Panc1 (cell line): ENCODE data around the gene CHTF8. TPM values are rescaled to one million over a fixed set of nuclear protein-coding genes. Genes with fewer than 3 reads are reported as not detected.
A peak's percentile ranks its signal among the peaks of the same experiment; 100 is the strongest.

ENCODE experiments used
- ATAC-seq: fragments of 200-7000 bp; cut with Tn5 transposase; 2 replicates; pipeline ENCODE4 v1.9.1; 2020; ENCODE audit warnings: mild to moderate bottlenecking, moderate library complexity
- BruUV-seq: library from RNA; stranded (reverse); fragments of 400-500 nt; replicated peaks from 2 replicates; lab custom pipeline; 2021; lab: Mats Ljungman, UMichigan
- CTCF ChIA-PET: fragments of 300-600 bp; sonication (Branson Sonifier 250); formaldehyde crosslinking; loops from one replicate; lab custom pipeline; 2022; ENCODE audit warnings: antibody characterized with exemption; lab: Charles Lee
- POLR2A ChIA-PET: fragments of 300-600 bp; sonication (Branson Sonifier 250); formaldehyde crosslinking; loops from one replicate; lab custom pipeline; 2022; ENCODE audit warnings: antibody characterized with exemption; lab: Charles Lee
- DNase-seq: peaks from one replicate; pipeline ENCODE4 v3.0.0-alpha.2; 2010; ENCODE audit warnings: low read depth, low spot score
- H3K27ac ChIP-seq: 2 replicates; pipeline ENCODE4 v1.5.1; 2011; ENCODE audit warnings: mild to moderate bottlenecking, low read length, inconsistent platforms
- H3K27me3 ChIP-seq: fragments of 200-500 bp; sonication (Bioruptor generic); 2 replicates; pipeline ENCODE4 v1.6.0; 2014; ENCODE audit warnings: low read length, inconsistent platforms; ENCODE audit not compliant: control insufficient read depth, insufficient read depth
- H3K36me3 ChIP-seq: fragments of 200-500 bp; sonication (Bioruptor generic); 2 replicates; pipeline ENCODE4 v1.5.1; 2014; ENCODE audit warnings: inconsistent platforms, mild to moderate bottlenecking, low read length, moderate library complexity; ENCODE audit not compliant: control insufficient read depth, insufficient read depth
- H3K4me1 ChIP-seq: 2 replicates; pipeline ENCODE4 v1.5.1; 2011; ENCODE audit warnings: inconsistent platforms, mild to moderate bottlenecking, low read length, moderate library complexity; ENCODE audit not compliant: control insufficient read depth, insufficient read depth
- H3K4me3 ChIP-seq, 2 experiments: 2 replicates each; pipeline ENCODE4 v1.5.1; 2011 to 2012; ENCODE audit warnings: low read depth in 2 of 2, low read length in 2 of 2, mild to moderate bottlenecking in 2 of 2, inconsistent platforms in 1 of 2, moderate library complexity in 1 of 2
- H3K9me3 ChIP-seq: fragments of 200-500 bp; sonication (Bioruptor generic); 2 replicates; pipeline ENCODE4 v1.5.1; 2014; ENCODE audit warnings: low read depth, mild to moderate bottlenecking, inconsistent platforms, low read length, moderate library complexity; ENCODE audit not compliant: control insufficient read depth, insufficient read depth
- CTCF ChIP-seq: fragments of 450-650 bp; IDR thresholded peaks from 2 replicates; pipeline ENCODE4 v1.5.1; 2017; ENCODE audit warnings: mild to moderate bottlenecking
- POLR2AphosphoS5 ChIP-seq: IDR thresholded peaks from 2 replicates; pipeline ENCODE4 v1.6.1; 2012; ENCODE audit warnings: mild to moderate bottlenecking, low read depth, low read length, moderate library complexity
- SIN3A ChIP-seq: IDR thresholded peaks from 2 replicates; pipeline ENCODE4 v1.6.1; 2012; ENCODE audit warnings: low read depth, mild to moderate bottlenecking, low read length, moderate library complexity, borderline replicate concordance; ENCODE audit not compliant: insufficient read depth
- TCF7L2 ChIP-seq: IDR thresholded peaks from 2 replicates; pipeline ENCODE4 v1.6.1; 2011; ENCODE audit warnings: mild to moderate bottlenecking, low read depth, low read length, inconsistent platforms
- in situ Hi-C: cut with HindIII; loops from 2 replicates; pipeline ENCODE4 v1.10.0; 2016; ENCODE audit warnings: low sequenced_read_pairs, low pct_unique_long_range_greater_than_20kb
- intact Hi-C: fragments of 100-400 bp; cut with micrococcal nuclease; formaldehyde crosslinking; loops from one replicate; pipeline ENCODE4 v1.10.0; 2022; ENCODE audit not compliant: unreplicated experiment
- total RNA-seq: library from RNA; stranded (reverse); gene quantifications from one replicate; pipeline ENCODE4 v1.2.1, GENCODE V29; 2021; ENCODE audit not compliant: unreplicated experiment
- TF ChIP-seq, protein P1 (sequence below), 2 experiments: IDR thresholded peaks; 2 replicates each; pipeline ENCODE4 v1.6.1; 2011 to 2012; ENCODE audit warnings: low read depth in 2 of 2, control low read depth in 1 of 2, low read length in 1 of 2, mild to moderate bottlenecking in 1 of 2, moderate library complexity in 1 of 2; ENCODE audit not compliant: insufficient read depth in 1 of 2

The CHTF8 gene
- total RNA-seq, 1 experiment from 2014 or later = 116 TPM

- DNase-seq (no peak), ATAC-seq (peak; percentile 72; the same call in 1 of the 2 replicates)
- TF ChIP-seq, protein P1, sequence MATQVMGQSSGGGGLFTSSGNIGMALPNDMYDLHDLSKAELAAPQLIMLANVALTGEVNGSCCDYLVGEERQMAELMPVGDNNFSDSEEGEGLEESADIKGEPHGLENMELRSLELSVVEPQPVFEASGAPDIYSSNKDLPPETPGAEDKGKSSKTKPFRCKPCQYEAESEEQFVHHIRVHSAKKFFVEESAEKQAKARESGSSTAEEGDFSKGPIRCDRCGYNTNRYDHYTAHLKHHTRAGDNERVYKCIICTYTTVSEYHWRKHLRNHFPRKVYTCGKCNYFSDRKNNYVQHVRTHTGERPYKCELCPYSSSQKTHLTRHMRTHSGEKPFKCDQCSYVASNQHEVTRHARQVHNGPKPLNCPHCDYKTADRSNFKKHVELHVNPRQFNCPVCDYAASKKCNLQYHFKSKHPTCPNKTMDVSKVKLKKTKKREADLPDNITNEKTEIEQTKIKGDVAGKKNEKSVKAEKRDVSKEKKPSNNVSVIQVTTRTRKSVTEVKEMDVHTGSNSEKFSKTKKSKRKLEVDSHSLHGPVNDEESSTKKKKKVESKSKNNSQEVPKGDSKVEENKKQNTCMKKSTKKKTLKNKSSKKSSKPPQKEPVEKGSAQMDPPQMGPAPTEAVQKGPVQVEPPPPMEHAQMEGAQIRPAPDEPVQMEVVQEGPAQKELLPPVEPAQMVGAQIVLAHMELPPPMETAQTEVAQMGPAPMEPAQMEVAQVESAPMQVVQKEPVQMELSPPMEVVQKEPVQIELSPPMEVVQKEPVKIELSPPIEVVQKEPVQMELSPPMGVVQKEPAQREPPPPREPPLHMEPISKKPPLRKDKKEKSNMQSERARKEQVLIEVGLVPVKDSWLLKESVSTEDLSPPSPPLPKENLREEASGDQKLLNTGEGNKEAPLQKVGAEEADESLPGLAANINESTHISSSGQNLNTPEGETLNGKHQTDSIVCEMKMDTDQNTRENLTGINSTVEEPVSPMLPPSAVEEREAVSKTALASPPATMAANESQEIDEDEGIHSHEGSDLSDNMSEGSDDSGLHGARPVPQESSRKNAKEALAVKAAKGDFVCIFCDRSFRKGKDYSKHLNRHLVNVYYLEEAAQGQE (IDR thresholded peaks at IDR 0.05; ENCODE audit: insufficient read depth in 1 of 2, low read depth in 2 of 2, low read length in 1 of 2) = no peak
- TF ChIP-seq SIN3A = no peak
- H3K4me1 ChIP-seq = no peaks in the 10 kb centered on the region
- no peak overlapping the region for H3K27ac ChIP-seq
- no TSS peak for BruUV-seq
- intact Hi-C loops (no loop called here), in situ Hi-C loops (no loop called here)
- H3K9me3 ChIP-seq = no peaks in the 10 kb centered on the region
- ChIA-PET POLR2A (no interaction called here), CTCF (no interaction called here)
- H3K27me3 ChIP-seq = no peaks in the 10 kb centered on the region
- no peak overlapping the region for H3K4me3 ChIP-seq
- peaks cover 13% of the 10 kb centered on the region for H3K36me3 ChIP-seq
Measured at GRCh38 chr16:69143116-69143515, 10.7 kb upstream of the CHTF8 start.

DNA sequence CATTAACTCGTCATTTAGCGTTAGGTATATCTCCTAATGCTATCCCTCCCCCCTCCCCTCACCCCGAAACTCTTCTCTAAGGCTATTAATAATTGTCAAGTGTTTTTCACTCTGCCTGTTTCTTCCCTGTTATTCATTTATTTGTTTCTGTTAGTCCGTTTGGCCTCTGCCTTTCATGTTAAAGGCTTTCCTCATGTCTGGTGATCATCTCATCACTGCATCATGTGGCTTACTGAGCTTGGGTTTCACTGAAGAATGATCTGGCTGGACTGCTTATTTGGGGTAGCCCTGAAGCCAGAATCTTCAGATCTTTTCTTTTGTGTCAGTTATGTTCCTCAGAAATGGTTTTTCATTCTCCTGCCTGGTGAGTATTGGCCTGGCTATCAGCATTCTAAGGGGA is 9.5 kb upstream of the CHTF8 start:
- no TSS peak for BruUV-seq
- ChIA-PET POLR2A (no interaction called here), CTCF (no interaction called here)
- Histone ChIP-seq H3K4me1 (no peaks in the 10 kb centered on the region), H3K36me3 (peaks cover 13% of the 10 kb centered on the region), H3K27me3 (no peaks in the 10 kb centered on the region), H3K27ac (no peak overlapping the region), H3K9me3 (no peaks in the 10 kb centered on the region), H3K4me3 (no peak overlapping the region)
- TF ChIP-seq CTCF (no peak), SIN3A (no peak), TCF7L2 (no peak), POLR2AphosphoS5 (no peak)
- TF ChIP-seq, protein P1 (IDR thresholded peaks at IDR 0.05; ENCODE audit: insufficient read depth in 1 of 2, low read depth in 2 of 2, low read length in 1 of 2) = no peak
- ATAC-seq = no peak
- no peak for DNase-seq
- in situ Hi-C loops (no loop called here), intact Hi-C loops (no loop called here)
